Frontal cortex (tissue), 4 donors: ENCODE measurements around the gene PLEKHH2. TPM values are rescaled to one million over a fixed set of nuclear protein-coding genes. Genes with fewer than 3 reads are reported as not detected.

ENCODE experiments used
- DNase-seq, 2 donors: peaks; one replicate each; pipeline ENCODE4 v3.0.0; 2012; ENCODE audit warnings: low spot score in 2 of 2
- FAIRE-seq: peaks from 2 replicates; lab custom pipeline; 2012; peaks lifted over from hg19 to GRCh38; lab: Jason Lieb, UNC
- small RNA-seq: library from RNA; depleted of rRNA; stranded (forward); fragments of <200 nt; gene quantifications from one replicate; pipeline ENCODE3, GENCODE V24; 2014
- total RNA-seq: library from RNA; depleted of rRNA; stranded (reverse); fragments of >200 nt; gene quantifications from one replicate; pipeline ENCODE4 v1.2.3, GENCODE V29; 2014
- donor health status: control.
- donor health status: control.
- donor health status: control.

Gene PLEKHH2
- total RNA-seq, 1 donor from 2014 or later = 7.3 TPM

GRCh38 chr2:43794956-43795355 is 157.9 kb downstream of the PLEKHH2 start:
- DNase-seq (no peak), FAIRE-seq (no peak)

- DNase-seq = no peak
Measured at GRCh38 chr2:43796206-43796605, 159.1 kb downstream of the PLEKHH2 start.

GRCh38 chr2:43798300-43798699 is 161.2 kb downstream of the PLEKHH2 start:
- FAIRE-seq (no peak), DNase-seq (no peak)

More at GRCh38 chr2:43796206-43796605, 159.1 kb downstream of the PLEKHH2 start:
- FAIRE-seq = peak; percentile 3

- peak; percentile 85 for FAIRE-seq
- DNase-seq = no peak
Measured at GRCh38 chr2:43800894-43801293, 163.8 kb downstream of the PLEKHH2 start.

GRCh38 chr2:43802135-43802534 is 165.1 kb downstream of the PLEKHH2 start:
- DNase-seq = no peak
- no peak for FAIRE-seq

- FAIRE-seq (no peak), DNase-seq (no peak)
Measured at GRCh38 chr2:43803113-43803512, 166.1 kb downstream of the PLEKHH2 start.

GRCh38 chr2:43806719-43807031 is 169.6 kb downstream of the PLEKHH2 start:
- FAIRE-seq = no peak
- DNase-seq = no peak

- FAIRE-seq = no peak
- DNase-seq = no peak
Measured at GRCh38 chr2:43810452-43810851, 173.4 kb downstream of the PLEKHH2 start.

- no peak for DNase-seq
- FAIRE-seq = peak; percentile 3
Measured at GRCh38 chr2:43810888-43811287, 173.8 kb downstream of the PLEKHH2 start.

- FAIRE-seq = no peak
- no peak for DNase-seq
Measured at GRCh38 chr2:43812006-43812405, 174.9 kb downstream of the PLEKHH2 start.

- FAIRE-seq (no peak), DNase-seq (no peak)
Measured at GRCh38 chr2:43812947-43813346, 175.9 kb downstream of the PLEKHH2 start.

- FAIRE-seq (no peak), DNase-seq (no peak)
Measured at GRCh38 chr2:43814711-43815110, 177.7 kb downstream of the PLEKHH2 start.

Small RNAs within 50 kb of the gene (small RNA-seq; reads per million reads assigned to genes)
- not detected for gene RF00019
- gene RN7SKP66 = not detected

Other genes with a start within 250 kb of the PLEKHH2 start
- gene THADA, start 41.2 kb upstream of the PLEKHH2 start, total RNA-seq = 32.6 TPM
- under 0.01 TPM for gene C1GALT1C1L, start 39.2 kb downstream of the PLEKHH2 start, total RNA-seq
- gene DYNC2LI1, start 136.8 kb downstream of the PLEKHH2 start, total RNA-seq = 34.6 TPM
- gene ABCG5, start 201.6 kb downstream of the PLEKHH2 start, total RNA-seq = not detected
- gene ABCG8, start 201.7 kb downstream of the PLEKHH2 start, total RNA-seq = 0.41 TPM